Measurements from ENCODE around the gene ARHGAP11B.
"Not testable (repeated sequence)": the region's sequence is repeated elsewhere in the genome, so short reads cannot be mapped to it uniquely, and the experiment has no call there.

DNA sequence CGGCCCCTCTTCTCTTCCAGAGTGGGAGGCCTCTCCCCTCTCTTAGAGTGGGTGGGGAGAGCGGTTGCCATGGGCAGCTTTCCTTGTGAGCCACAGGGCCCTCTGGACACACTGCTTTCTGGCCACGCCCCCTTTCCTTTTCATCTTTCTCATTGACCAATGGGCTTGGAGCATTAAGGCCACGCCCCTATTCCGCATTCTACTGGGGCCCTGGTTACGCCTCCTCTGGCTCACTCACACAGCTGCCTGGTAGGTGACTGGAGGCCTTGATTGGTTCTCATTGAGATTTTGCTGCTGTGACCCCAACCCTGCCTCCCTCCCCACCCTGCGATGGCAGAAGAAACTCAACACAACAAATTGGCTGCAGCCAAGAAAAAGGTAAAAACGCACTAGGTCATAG is 22.1 kb upstream of the ARHGAP11B start, which contains the start of gene GOLGA8H:
- TF ChIP-seq, protein P1, sequence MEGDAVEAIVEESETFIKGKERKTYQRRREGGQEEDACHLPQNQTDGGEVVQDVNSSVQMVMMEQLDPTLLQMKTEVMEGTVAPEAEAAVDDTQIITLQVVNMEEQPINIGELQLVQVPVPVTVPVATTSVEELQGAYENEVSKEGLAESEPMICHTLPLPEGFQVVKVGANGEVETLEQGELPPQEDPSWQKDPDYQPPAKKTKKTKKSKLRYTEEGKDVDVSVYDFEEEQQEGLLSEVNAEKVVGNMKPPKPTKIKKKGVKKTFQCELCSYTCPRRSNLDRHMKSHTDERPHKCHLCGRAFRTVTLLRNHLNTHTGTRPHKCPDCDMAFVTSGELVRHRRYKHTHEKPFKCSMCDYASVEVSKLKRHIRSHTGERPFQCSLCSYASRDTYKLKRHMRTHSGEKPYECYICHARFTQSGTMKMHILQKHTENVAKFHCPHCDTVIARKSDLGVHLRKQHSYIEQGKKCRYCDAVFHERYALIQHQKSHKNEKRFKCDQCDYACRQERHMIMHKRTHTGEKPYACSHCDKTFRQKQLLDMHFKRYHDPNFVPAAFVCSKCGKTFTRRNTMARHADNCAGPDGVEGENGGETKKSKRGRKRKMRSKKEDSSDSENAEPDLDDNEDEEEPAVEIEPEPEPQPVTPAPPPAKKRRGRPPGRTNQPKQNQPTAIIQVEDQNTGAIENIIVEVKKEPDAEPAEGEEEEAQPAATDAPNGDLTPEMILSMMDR (IDR thresholded peaks at IDR 0.05), result not testable (repeated sequence)
- not testable (repeated sequence) for TF ChIP-seq POLR2AphosphoS5, POLR2A, EP300 (IDR thresholded peaks at IDR 0.05)
